ENCODE data around the gene MYO10. TPM values are rescaled to one million over a fixed set of nuclear protein-coding genes. Genes with fewer than 3 reads are reported as not detected.

MYO10 gene
- total RNA-seq, 3 donors from 2014 or later (not counting 1 experiment from before 2014, with no cell fraction given): 0.83 to 1.2 TPM; not detected in 1

DNA sequence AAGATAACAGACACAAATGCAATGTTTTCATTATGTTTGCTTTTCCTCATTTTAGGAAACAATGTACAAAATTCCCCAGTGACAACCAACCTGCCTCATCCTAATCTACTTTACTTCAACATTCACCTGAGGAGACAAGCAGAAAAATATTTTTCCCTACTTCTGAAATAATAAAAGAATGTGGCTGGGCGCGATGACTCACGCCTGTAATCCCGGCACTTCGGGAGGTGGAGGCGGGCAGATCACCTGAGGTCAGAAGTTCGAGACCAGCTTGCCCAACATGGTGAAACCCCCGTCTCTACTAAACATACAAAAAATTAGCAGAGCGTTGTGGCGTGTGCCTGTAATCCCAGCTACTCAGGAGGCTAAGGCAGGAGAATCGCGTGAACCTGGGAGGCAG, 36.9 kb downstream of the MYO10 start:
- Mint-ChIP-seq H3K36me3 (no peaks in the 10 kb centered on the region), H3K27me3 (ENCODE audit: low read depth in 2 of 2) (no peaks in the 10 kb centered on the region), H3K4me3 (no peak overlapping the region), H3K4me1 (no peaks in the 10 kb centered on the region), H3K9me3 (no peaks in the 10 kb centered on the region), H3K27ac (no peak overlapping the region)
- Histone ChIP-seq H3K9me3 (ENCODE audit: control insufficient read depth, insufficient read depth, low read length) (no peaks in the 10 kb centered on the region), H3K27ac (ENCODE audit: low read length) (no peak overlapping the region), H3K4me1 (ENCODE audit: control insufficient read depth, insufficient read depth, low read length) (no peaks in the 10 kb centered on the region), H3K36me3 (ENCODE audit: control insufficient read depth, insufficient read depth, low read length) (no peaks in the 10 kb centered on the region), H3K4me3 (ENCODE audit: low read length) (no peak overlapping the region), H3K27me3 (ENCODE audit: control insufficient read depth, insufficient read depth, low read length) (no peaks in the 10 kb centered on the region)
- DNase-seq (no peak), ATAC-seq (no peak)
- WGBS (ENCODE audit: insufficient coverage): 85% methylated on average over 12 of the region's 12 CpGs
- intact Hi-C loops (cut with micrococcal nuclease): no loop called here
- TF ChIP-seq, protein P1, sequence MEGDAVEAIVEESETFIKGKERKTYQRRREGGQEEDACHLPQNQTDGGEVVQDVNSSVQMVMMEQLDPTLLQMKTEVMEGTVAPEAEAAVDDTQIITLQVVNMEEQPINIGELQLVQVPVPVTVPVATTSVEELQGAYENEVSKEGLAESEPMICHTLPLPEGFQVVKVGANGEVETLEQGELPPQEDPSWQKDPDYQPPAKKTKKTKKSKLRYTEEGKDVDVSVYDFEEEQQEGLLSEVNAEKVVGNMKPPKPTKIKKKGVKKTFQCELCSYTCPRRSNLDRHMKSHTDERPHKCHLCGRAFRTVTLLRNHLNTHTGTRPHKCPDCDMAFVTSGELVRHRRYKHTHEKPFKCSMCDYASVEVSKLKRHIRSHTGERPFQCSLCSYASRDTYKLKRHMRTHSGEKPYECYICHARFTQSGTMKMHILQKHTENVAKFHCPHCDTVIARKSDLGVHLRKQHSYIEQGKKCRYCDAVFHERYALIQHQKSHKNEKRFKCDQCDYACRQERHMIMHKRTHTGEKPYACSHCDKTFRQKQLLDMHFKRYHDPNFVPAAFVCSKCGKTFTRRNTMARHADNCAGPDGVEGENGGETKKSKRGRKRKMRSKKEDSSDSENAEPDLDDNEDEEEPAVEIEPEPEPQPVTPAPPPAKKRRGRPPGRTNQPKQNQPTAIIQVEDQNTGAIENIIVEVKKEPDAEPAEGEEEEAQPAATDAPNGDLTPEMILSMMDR (IDR thresholded peaks at IDR 0.05): no peak

DNA sequence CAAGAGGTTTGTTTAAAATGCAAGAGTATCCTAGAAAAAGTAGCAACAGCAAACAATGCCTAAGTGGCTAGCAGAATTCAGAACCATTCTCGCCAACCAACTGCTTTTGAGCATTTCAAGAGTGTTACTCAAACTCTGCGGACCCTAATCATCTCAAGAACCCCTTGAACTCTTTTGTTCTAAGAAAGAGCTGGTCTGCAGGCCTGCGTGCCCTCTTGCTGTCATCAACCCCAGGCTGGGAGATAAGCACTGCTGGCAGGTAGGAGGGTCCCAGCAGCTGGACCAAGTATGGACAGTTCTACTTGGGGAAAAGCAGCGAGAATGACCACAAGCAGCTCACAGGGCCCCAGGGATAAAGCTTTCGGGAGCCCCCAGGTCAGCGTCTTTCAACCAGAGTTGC, 38.3 kb downstream of the MYO10 start:
- DNase-seq: no peak
- H3K27ac ChIP-seq (ENCODE audit: low read length): no peak overlapping the region
- no peaks in the 10 kb centered on the region for H3K27me3 Mint-ChIP-seq (ENCODE audit: low read depth in 2 of 2)
- no peak for ATAC-seq
- H3K36me3 Mint-ChIP-seq: no peaks in the 10 kb centered on the region
- H3K4me1 ChIP-seq (ENCODE audit: control insufficient read depth, insufficient read depth, low read length): no peaks in the 10 kb centered on the region
- 88% methylated on average over 6 of the region's 6 CpGs for WGBS (ENCODE audit: insufficient coverage)
- H3K9me3 ChIP-seq (ENCODE audit: control insufficient read depth, insufficient read depth, low read length): no peaks in the 10 kb centered on the region
- TF ChIP-seq, protein P1 (IDR thresholded peaks at IDR 0.05): no peak
- H3K36me3 ChIP-seq (ENCODE audit: control insufficient read depth, insufficient read depth, low read length): no peaks in the 10 kb centered on the region
- H3K4me3 ChIP-seq (ENCODE audit: low read length): no peak overlapping the region
- H3K27me3 ChIP-seq (ENCODE audit: control insufficient read depth, insufficient read depth, low read length): no peaks in the 10 kb centered on the region
- intact Hi-C loops (cut with micrococcal nuclease): no loop called here
- H3K4me3 Mint-ChIP-seq: no peak overlapping the region
- no peaks in the 10 kb centered on the region for H3K9me3 Mint-ChIP-seq
- no peaks in the 10 kb centered on the region for H3K4me1 Mint-ChIP-seq
- no peak overlapping the region for H3K27ac Mint-ChIP-seq

DNA sequence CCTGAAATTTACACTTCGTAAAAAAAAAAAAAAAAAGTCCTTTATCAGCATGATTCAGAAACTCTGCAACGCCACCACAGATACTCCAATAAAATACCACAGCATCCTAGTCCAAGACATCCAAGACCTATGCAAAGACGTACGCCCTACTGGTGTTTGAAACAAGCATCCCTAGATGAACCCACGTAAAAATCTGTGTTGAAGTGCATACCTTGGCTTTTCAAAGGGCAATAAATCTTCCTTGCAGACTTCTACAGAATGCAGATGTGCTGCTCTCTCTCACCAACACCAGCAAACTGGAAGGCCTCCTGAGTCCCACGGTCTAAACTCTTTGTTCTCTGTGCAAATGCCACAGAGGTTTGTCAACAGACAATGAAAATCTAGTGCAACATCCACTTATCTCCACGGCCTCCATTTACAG, 38.8 kb downstream of the MYO10 start:
- TF ChIP-seq, protein P1 (IDR thresholded peaks at IDR 0.05): no peak
- no peak overlapping the region for H3K4me3 Mint-ChIP-seq
- no peak overlapping the region for H3K27ac ChIP-seq (ENCODE audit: low read length)
- H3K9me3 ChIP-seq (ENCODE audit: control insufficient read depth, insufficient read depth, low read length): no peaks in the 10 kb centered on the region
- WGBS (ENCODE audit: insufficient coverage): 19% methylated on average over 6 of the region's 7 CpGs
- no peak overlapping the region for H3K4me3 ChIP-seq (ENCODE audit: low read length)
- H3K36me3 Mint-ChIP-seq: no peaks in the 10 kb centered on the region
- H3K27me3 ChIP-seq (ENCODE audit: control insufficient read depth, insufficient read depth, low read length): no peaks in the 10 kb centered on the region
- no peak overlapping the region for H3K27ac Mint-ChIP-seq
- no peaks in the 10 kb centered on the region for H3K9me3 Mint-ChIP-seq
- intact Hi-C loops (cut with micrococcal nuclease): no loop called here
- H3K27me3 Mint-ChIP-seq (ENCODE audit: low read depth in 2 of 2): no peaks in the 10 kb centered on the region
- DNase-seq: no peak
- ATAC-seq: no peak
- H3K4me1 ChIP-seq (ENCODE audit: control insufficient read depth, insufficient read depth, low read length): no peaks in the 10 kb centered on the region
- no peaks in the 10 kb centered on the region for H3K4me1 Mint-ChIP-seq
- no peaks in the 10 kb centered on the region for H3K36me3 ChIP-seq (ENCODE audit: control insufficient read depth, insufficient read depth, low read length)

- Mint-ChIP-seq H3K9me3 (no peaks in the 10 kb centered on the region), H3K4me1 (no peaks in the 10 kb centered on the region), H3K27ac (no peak overlapping the region), H3K36me3 (no peaks in the 10 kb centered on the region), H3K27me3 (ENCODE audit: low read depth in 2 of 2) (no peaks in the 10 kb centered on the region), H3K4me3 (no peak overlapping the region)
- Histone ChIP-seq H3K27ac (ENCODE audit: low read length) (no peak overlapping the region), H3K9me3 (ENCODE audit: control insufficient read depth, insufficient read depth, low read length) (no peaks in the 10 kb centered on the region), H3K4me3 (ENCODE audit: low read length) (no peak overlapping the region), H3K36me3 (ENCODE audit: control insufficient read depth, insufficient read depth, low read length) (no peaks in the 10 kb centered on the region), H3K27me3 (ENCODE audit: control insufficient read depth, insufficient read depth, low read length) (no peaks in the 10 kb centered on the region), H3K4me1 (ENCODE audit: control insufficient read depth, insufficient read depth, low read length) (no peaks in the 10 kb centered on the region)
- no peak for ATAC-seq
- TF ChIP-seq, protein P1 (IDR thresholded peaks at IDR 0.05): no peak
- intact Hi-C loops (cut with micrococcal nuclease): no loop called here
- DNase-seq: no peak
- 45% methylated on average over 4 of the region's 4 CpGs for WGBS (ENCODE audit: insufficient coverage)
Observed at GRCh38 chr5:16896767-16897166, 39.3 kb downstream of the MYO10 start.

Data from natural killer cell (primary cell).